GM12878 (cell line): ENCODE data around the gene SS18. TPM values are rescaled to one million over a fixed set of nuclear protein-coding genes. Genes with fewer than 3 reads are reported as not detected.

Experiments
- ATAC-seq: fragments of 200-7000 bp; cut with Tn5 transposase; 3 replicates; pipeline ENCODE4 v1.9.1; 2020; ENCODE audit warnings: mild to moderate bottlenecking, moderate library complexity
- BruUV-seq: library from RNA; stranded (reverse); fragments of 400-500 nt; replicated peaks from 2 replicates; lab custom pipeline; 2021; lab: Mats Ljungman, UMichigan
- CTCF ChIA-PET: fragments of 300-600 bp; sonication (Branson Sonifier 250); formaldehyde crosslinking; extraction: SDS; loops from one replicate; lab custom pipeline; 2021; ENCODE audit warnings: inconsistent platforms; lab: Yijun Ruan, JAX
- POLR2A ChIA-PET: fragments of 350-600 bp; formaldehyde crosslinking; extraction: SDS; loops from one replicate; lab custom pipeline; 2021; ENCODE audit warnings: inconsistent platforms; lab: Charles Lee
- RAD21 ChIA-PET: fragments of 300-600 bp; sonication (Branson Sonifier 250); formaldehyde crosslinking; loops from one replicate; lab custom pipeline; 2023; ENCODE audit warnings: antibody characterized with exemption; ENCODE audit not compliant: unreplicated experiment; lab: Charles Lee
- SMC1A ChIA-PET: fragments of 300-600 bp; sonication (Branson Sonifier 250); formaldehyde crosslinking; loops from one replicate; lab custom pipeline; 2023; ENCODE audit not compliant: unreplicated experiment, uncharacterized antibody; lab: Charles Lee
- DNase-seq: peaks from one replicate; pipeline ENCODE4 v3.0.0-alpha.2; 2011; ENCODE audit warnings: low read depth, low spot score
- FAIRE-seq: peaks from 3 replicates; lab custom pipeline; 2011; peaks lifted over from hg19 to GRCh38; lab: Jason Lieb, UNC
- H2AFZ ChIP-seq: 2 replicates; pipeline ENCODE4 v1.6.0; 2011; ENCODE audit warnings: low read depth, low read length, control low read depth; ENCODE audit not compliant: control insufficient read depth
- H3K27ac ChIP-seq: 2 replicates; pipeline ENCODE4 v1.5.1; 2011; ENCODE audit warnings: control low read depth; ENCODE audit not compliant: control insufficient read depth, insufficient read depth
- H3K27me3 ChIP-seq, 2 experiments: replicated peaks in 1 of 2; 2 replicates each; pipeline versions ENCODE4 v1.6.0 to v1.6.1; 2011; ENCODE audit warnings: low read length in 1 of 2; ENCODE audit not compliant: control insufficient read depth in 2 of 2, insufficient read depth in 2 of 2
- H3K36me3 ChIP-seq, 2 experiments: 2 replicates each; pipeline ENCODE4 v1.5.1; 2011; ENCODE audit warnings: low read length in 1 of 2; ENCODE audit not compliant: control insufficient read depth in 2 of 2, insufficient read depth in 2 of 2
- H3K4me1 ChIP-seq: 2 replicates; pipeline ENCODE4 v1.6.1; 2011; ENCODE audit warnings: mild to moderate bottlenecking, low read length, moderate library complexity, mixed read lengths; ENCODE audit not compliant: control insufficient read depth, insufficient read depth
- H3K4me2 ChIP-seq: 2 replicates; pipeline ENCODE4 v1.6.0; 2011; ENCODE audit warnings: control low read depth; ENCODE audit not compliant: control insufficient read depth, insufficient read depth
- H3K4me3 ChIP-seq: fragments of 200-600 bp; sonication (generic); 2 replicates; pipeline ENCODE4 v1.5.1; 2016
- H3K79me2 ChIP-seq: 2 replicates; pipeline ENCODE4 v1.6.0; 2011; ENCODE audit warnings: low read length; ENCODE audit not compliant: control insufficient read depth, insufficient read depth
- H3K9ac ChIP-seq: 2 replicates; pipeline ENCODE4 v1.8.0; 2011; ENCODE audit warnings: low read length, control low read depth, mixed read lengths; ENCODE audit not compliant: control insufficient read depth, insufficient read depth
- H3K9me3 ChIP-seq: replicated peaks from 3 replicates; pipeline ENCODE4 v1.5.1; 2011; ENCODE audit warnings: mild to moderate bottlenecking, low read length; ENCODE audit not compliant: control insufficient read depth, insufficient read depth
- H4K20me1 ChIP-seq: 2 replicates; pipeline ENCODE4 v1.6.0; 2011; ENCODE audit not compliant: control insufficient read depth, insufficient read depth
- ATF7 ChIP-seq: fragments of 450-650 bp; IDR thresholded peaks from 2 replicates; pipeline ENCODE4 v1.6.1; 2016; ENCODE audit warnings: low read depth, mild to moderate bottlenecking
- BACH1 ChIP-seq: fragments of 450-650 bp; IDR thresholded peaks from 2 replicates; pipeline ENCODE4 v1.6.1; 2017; ENCODE audit warnings: mild to moderate bottlenecking, borderline replicate concordance
- CREB1 ChIP-seq: IDR thresholded peaks from 2 replicates; pipeline ENCODE4 v1.6.1; 2012; ENCODE audit warnings: low read depth, mild to moderate bottlenecking, inconsistent platforms
- FOXM1 ChIP-seq: IDR thresholded peaks from 2 replicates; pipeline ENCODE4 v1.6.1; 2012; ENCODE audit warnings: low read depth, mild to moderate bottlenecking, inconsistent platforms, low read length, moderate library complexity
- MYB ChIP-seq: fragments of 150-350 bp; IDR thresholded peaks from 2 replicates; pipeline ENCODE4 v1.6.1; 2014; ENCODE audit warnings: mild to moderate bottlenecking, low read depth, low read length, borderline replicate concordance
- NFIC ChIP-seq: IDR thresholded peaks from 2 replicates; pipeline ENCODE4 v1.6.1; 2012; ENCODE audit warnings: low read depth, mild to moderate bottlenecking, inconsistent platforms, low read length, moderate library complexity
- NKRF ChIP-seq: fragments of 450-650 bp; conservative IDR thresholded peaks from 2 replicates; pipeline ENCODE4 v1.6.1; 2017; ENCODE audit warnings: mild to moderate bottlenecking, moderate library complexity
- RAD21 ChIP-seq: IDR thresholded peaks from 2 replicates; pipeline ENCODE4 v1.6.1; 2011; ENCODE audit warnings: mild to moderate bottlenecking, low read depth, low read length, moderate library complexity; ENCODE audit not compliant: insufficient read depth
- TAF1 ChIP-seq: IDR thresholded peaks from 2 replicates; pipeline ENCODE4 v1.6.1; 2011; ENCODE audit warnings: mild to moderate bottlenecking, low read depth, low read length, borderline replicate concordance
- TCF12 ChIP-seq: IDR thresholded peaks from 2 replicates; pipeline ENCODE4 v1.6.1; 2011; ENCODE audit warnings: low read depth, mild to moderate bottlenecking, low read length
- ZSCAN29 ChIP-seq: fragments of 450-650 bp; IDR thresholded peaks from 2 replicates; pipeline ENCODE4 v1.6.1; 2017; ENCODE audit warnings: mild to moderate bottlenecking, moderate library complexity
- in situ Hi-C: fragments of 300-500 bp; cut with MboI; formaldehyde crosslinking; loops from 9 replicates; pipeline ENCODE4 v1.14.3; 2018; ENCODE audit warnings: mixed read lengths
- intact Hi-C: fragments of 100-400 bp; cut with micrococcal nuclease; formaldehyde crosslinking; loops from one replicate; pipeline ENCODE4 v1.14.2; 2022; ENCODE audit not compliant: unreplicated experiment
- polyA plus RNA-seq, 11 experiments: library from polyadenylated mRNA; depleted of rRNA in 4 of 11; unstranded in 6 of 11; stranded (reverse) in 5 of 11; fragments of >200 nt; fragmentation: Nextera tagmentation in 4 of 11; fragmentation: Illumina TruSeq in 1 of 11; extraction: Ambion mirVana in 4 of 11; extraction: Trizol in 1 of 11; gene quantifications; 1 replicate in 1 of 11; 2 replicates in 10 of 11; pipeline versions ENCODE4 v1.2.1 to v1.2.3, GENCODE V29; 2011 to 2016; ENCODE audit warnings: inconsistent platforms in 2 of 11, missing spikeins in 2 of 11, low read depth in 1 of 11
- total RNA-seq, 4 experiments: library from RNA; depleted of rRNA in 3 of 4; stranded (reverse); fragments of >200 nt in 3 of 4; fragmentation: Illumina TruSeq in 1 of 4; extraction: Trizol in 1 of 4; gene quantifications; 2 replicates each; pipeline versions ENCODE4 v1.2.1 to v1.2.3, GENCODE V29; 2013 to 2021
- TF ChIP-seq, protein P1 (sequence below): fragments of 450-650 bp; formaldehyde crosslinking; IDR thresholded peaks from 2 replicates; pipeline ENCODE4 v1.4.0; 2020; ENCODE audit warnings: mild to moderate bottlenecking, moderate library complexity
- TF ChIP-seq, protein P2 (sequence below): fragments of 150-350 bp; IDR thresholded peaks from 2 replicates; pipeline ENCODE4 v1.6.1; 2016; ENCODE audit warnings: low read depth, low read length
- TF ChIP-seq, protein P3 (sequence below): IDR thresholded peaks from 2 replicates; pipeline ENCODE4 v1.6.1; 2011; ENCODE audit warnings: low read depth, low read length, improper control_type of control experiment, borderline replicate concordance

SS18 gene
- total and polyA plus RNA-seq, 10 of the 15 experiments (the other 5 are each of a cell fraction or from before 2014, with no cell fraction given), result 16.6 to 153 (median 81.8) TPM

GRCh38 chr18:26017929-26018328 is 72.5 kb downstream of the SS18 start (continued):
- TF ChIP-seq, protein P1, sequence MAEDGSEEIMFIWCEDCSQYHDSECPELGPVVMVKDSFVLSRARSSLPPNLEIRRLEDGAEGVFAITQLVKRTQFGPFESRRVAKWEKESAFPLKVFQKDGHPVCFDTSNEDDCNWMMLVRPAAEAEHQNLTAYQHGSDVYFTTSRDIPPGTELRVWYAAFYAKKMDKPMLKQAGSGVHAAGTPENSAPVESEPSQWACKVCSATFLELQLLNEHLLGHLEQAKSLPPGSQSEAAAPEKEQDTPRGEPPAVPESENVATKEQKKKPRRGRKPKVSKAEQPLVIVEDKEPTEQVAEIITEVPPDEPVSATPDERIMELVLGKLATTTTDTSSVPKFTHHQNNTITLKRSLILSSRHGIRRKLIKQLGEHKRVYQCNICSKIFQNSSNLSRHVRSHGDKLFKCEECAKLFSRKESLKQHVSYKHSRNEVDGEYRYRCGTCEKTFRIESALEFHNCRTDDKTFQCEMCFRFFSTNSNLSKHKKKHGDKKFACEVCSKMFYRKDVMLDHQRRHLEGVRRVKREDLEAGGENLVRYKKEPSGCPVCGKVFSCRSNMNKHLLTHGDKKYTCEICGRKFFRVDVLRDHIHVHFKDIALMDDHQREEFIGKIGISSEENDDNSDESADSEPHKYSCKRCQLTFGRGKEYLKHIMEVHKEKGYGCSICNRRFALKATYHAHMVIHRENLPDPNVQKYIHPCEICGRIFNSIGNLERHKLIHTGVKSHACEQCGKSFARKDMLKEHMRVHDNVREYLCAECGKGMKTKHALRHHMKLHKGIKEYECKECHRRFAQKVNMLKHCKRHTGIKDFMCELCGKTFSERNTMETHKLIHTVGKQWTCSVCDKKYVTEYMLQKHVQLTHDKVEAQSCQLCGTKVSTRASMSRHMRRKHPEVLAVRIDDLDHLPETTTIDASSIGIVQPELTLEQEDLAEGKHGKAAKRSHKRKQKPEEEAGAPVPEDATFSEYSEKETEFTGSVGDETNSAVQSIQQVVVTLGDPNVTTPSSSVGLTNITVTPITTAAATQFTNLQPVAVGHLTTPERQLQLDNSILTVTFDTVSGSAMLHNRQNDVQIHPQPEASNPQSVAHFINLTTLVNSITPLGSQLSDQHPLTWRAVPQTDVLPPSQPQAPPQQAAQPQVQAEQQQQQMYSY (CRISPR knock-in tag), result no peak
- TF ChIP-seq ATF7, result no peak
- no peak for TF ChIP-seq TAF1
- no peak for TF ChIP-seq NFIC
- no peak for TF ChIP-seq MYB
- no peak for TF ChIP-seq BACH1

- H4K20me1 ChIP-seq, result no peaks in the 10 kb centered on the region
- ATAC-seq (no peak), DNase-seq (no peak), FAIRE-seq (no peak)
- H3K27me3 ChIP-seq, result no peaks in the 10 kb centered on the region
- no peak overlapping the region for H3K4me2 ChIP-seq
- H3K79me2 ChIP-seq, result no peaks in the 10 kb centered on the region
- SMC1A ChIA-PET, result interaction anchor here (2.0 kb wide), 1 partner anchor 10 kb away, joined by 5 read pairs; no protein-coding TSS in a partner anchor
- no peak overlapping the region for H3K9ac ChIP-seq
- no peaks in the 10 kb centered on the region for H3K9me3 ChIP-seq
- no peak overlapping the region for H2AFZ ChIP-seq
- CTCF ChIA-PET, result interaction anchor here (1.2 kb wide), 1 partner anchor 10 kb away, joined by 4 read pairs; no protein-coding TSS in a partner anchor
- RAD21 ChIA-PET, result no interaction called here
- peaks cover 4% of the 10 kb centered on the region; the same call in 1 of the 2 replicates for H3K4me1 ChIP-seq
- H3K27ac ChIP-seq, result no peak overlapping the region
- POLR2A ChIA-PET, result interaction anchor here (0.9 kb wide), 1 partner anchor 26 kb away, joined by 3 read pairs; no protein-coding TSS in a partner anchor
- no peak overlapping the region for H3K4me3 ChIP-seq
- no TSS peak for BruUV-seq
- in situ Hi-C loops, result no loop called here
- intact Hi-C loops, result no loop called here
- peaks cover 0 to 7% of the 10 kb centered on the region in 2 experiments; a peak in 3 of 4 replicates for H3K36me3 ChIP-seq
- TF ChIP-seq ZSCAN29 (no peak), CREB1 (no peak), TCF12 (no peak), FOXM1 (no peak), NKRF (no peak), RAD21 (no peak)
- TF ChIP-seq, protein P2, sequence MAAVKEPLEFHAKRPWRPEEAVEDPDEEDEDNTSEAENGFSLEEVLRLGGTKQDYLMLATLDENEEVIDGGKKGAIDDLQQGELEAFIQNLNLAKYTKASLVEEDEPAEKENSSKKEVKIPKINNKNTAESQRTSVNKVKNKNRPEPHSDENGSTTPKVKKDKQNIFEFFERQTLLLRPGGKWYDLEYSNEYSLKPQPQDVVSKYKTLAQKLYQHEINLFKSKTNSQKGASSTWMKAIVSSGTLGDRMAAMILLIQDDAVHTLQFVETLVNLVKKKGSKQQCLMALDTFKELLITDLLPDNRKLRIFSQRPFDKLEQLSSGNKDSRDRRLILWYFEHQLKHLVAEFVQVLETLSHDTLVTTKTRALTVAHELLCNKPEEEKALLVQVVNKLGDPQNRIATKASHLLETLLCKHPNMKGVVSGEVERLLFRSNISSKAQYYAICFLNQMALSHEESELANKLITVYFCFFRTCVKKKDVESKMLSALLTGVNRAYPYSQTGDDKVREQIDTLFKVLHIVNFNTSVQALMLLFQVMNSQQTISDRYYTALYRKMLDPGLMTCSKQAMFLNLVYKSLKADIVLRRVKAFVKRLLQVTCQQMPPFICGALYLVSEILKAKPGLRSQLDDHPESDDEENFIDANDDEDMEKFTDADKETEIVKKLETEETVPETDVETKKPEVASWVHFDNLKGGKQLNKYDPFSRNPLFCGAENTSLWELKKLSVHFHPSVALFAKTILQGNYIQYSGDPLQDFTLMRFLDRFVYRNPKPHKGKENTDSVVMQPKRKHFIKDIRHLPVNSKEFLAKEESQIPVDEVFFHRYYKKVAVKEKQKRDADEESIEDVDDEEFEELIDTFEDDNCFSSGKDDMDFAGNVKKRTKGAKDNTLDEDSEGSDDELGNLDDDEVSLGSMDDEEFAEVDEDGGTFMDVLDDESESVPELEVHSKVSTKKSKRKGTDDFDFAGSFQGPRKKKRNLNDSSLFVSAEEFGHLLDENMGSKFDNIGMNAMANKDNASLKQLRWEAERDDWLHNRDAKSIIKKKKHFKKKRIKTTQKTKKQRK, result no peak
- TF ChIP-seq, protein P3, sequence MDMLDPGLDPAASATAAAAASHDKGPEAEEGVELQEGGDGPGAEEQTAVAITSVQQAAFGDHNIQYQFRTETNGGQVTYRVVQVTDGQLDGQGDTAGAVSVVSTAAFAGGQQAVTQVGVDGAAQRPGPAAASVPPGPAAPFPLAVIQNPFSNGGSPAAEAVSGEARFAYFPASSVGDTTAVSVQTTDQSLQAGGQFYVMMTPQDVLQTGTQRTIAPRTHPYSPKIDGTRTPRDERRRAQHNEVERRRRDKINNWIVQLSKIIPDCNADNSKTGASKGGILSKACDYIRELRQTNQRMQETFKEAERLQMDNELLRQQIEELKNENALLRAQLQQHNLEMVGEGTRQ, result no peak
Measured at GRCh38 chr18:26014462-26014861, 76.0 kb downstream of the SS18 start.
